AG08395 (cell line): ENCODE measurements around the gene CPS1.

Experiments used
- DNase-seq: peaks from one replicate; pipeline ENCODE4 v3.0.0; 2012; ENCODE audit warnings: mixed read lengths, low spot score

Gene CPS1

GRCh38 chr2:210556329-210556980 lies at the start of gene CPS1:
CPS1 (plus strand) TSS chr2:210556599; CDS start chr2:210556734, 135 bp downstream.
- no peak for DNase-seq

GRCh38 chr2:210515911-210516310 lies 40.5 kb upstream of the CPS1 start:
- no peak for DNase-seq

- no peak for DNase-seq
Observed at GRCh38 chr2:210517264-210517663, 39.1 kb upstream of the CPS1 start.

- DNase-seq = no peak
Observed at GRCh38 chr2:210519594-210519993, 36.8 kb upstream of the CPS1 start.

- no peak for DNase-seq
Observed at GRCh38 chr2:210522399-210522798, 34.0 kb upstream of the CPS1 start.

- DNase-seq = no peak
Observed at GRCh38 chr2:210523650-210524289, 32.6 kb upstream of the CPS1 start.

GRCh38 chr2:210524533-210524932 lies 31.9 kb upstream of the CPS1 start:
- DNase-seq = no peak

- no peak for DNase-seq
Observed at GRCh38 chr2:210527286-210527685, 29.1 kb upstream of the CPS1 start.

GRCh38 chr2:210528716-210529115 lies 27.7 kb upstream of the CPS1 start:
- peak; percentile 5 for DNase-seq

GRCh38 chr2:210531050-210531449 lies 25.3 kb upstream of the CPS1 start:
- DNase-seq = no peak

GRCh38 chr2:210531482-210531881 lies 24.9 kb upstream of the CPS1 start:
- DNase-seq = no peak

- DNase-seq = no peak
Observed at GRCh38 chr2:210533389-210533788, 23.0 kb upstream of the CPS1 start.

GRCh38 chr2:210534879-210535278 lies 21.5 kb upstream of the CPS1 start:
- DNase-seq = no peak

- no peak for DNase-seq
Observed at GRCh38 chr2:210536973-210537650, 19.3 kb upstream of the CPS1 start.

GRCh38 chr2:210539035-210539434 lies 17.4 kb upstream of the CPS1 start:
- no peak for DNase-seq

GRCh38 chr2:210539578-210540416 lies 16.6 kb upstream of the CPS1 start:
- DNase-seq = no peak

GRCh38 chr2:210540471-210540870 lies 15.9 kb upstream of the CPS1 start:
- no peak for DNase-seq

GRCh38 chr2:210540900-210541289 lies 15.5 kb upstream of the CPS1 start:
- no peak for DNase-seq

- no peak for DNase-seq
Observed at GRCh38 chr2:210541290-210541902, 15.0 kb upstream of the CPS1 start.

GRCh38 chr2:210544007-210544590 lies 12.3 kb upstream of the CPS1 start:
- no peak for DNase-seq

- DNase-seq = no peak
Observed at GRCh38 chr2:210544831-210545230, 11.6 kb upstream of the CPS1 start.
